Adipocyte (in vitro differentiated cells): ENCODE results near the gene STAG1.

Source experiments
- DNase-seq: peaks from one replicate; pipeline ENCODE4 v3.0.0-alpha.2; 2015; ENCODE audit warnings: low read depth
- H3K27me3 ChIP-seq: replicated peaks from 2 replicates; pipeline ENCODE4 v1.7.0; 2013; ENCODE audit warnings: mild to moderate bottlenecking, low read length, moderate library complexity; ENCODE audit not compliant: control insufficient read depth, insufficient read depth
- H3K36me3 ChIP-seq: 2 replicates; pipeline ENCODE4 v1.7.0; 2013; ENCODE audit warnings: low read length, mild to moderate bottlenecking, moderate library complexity; ENCODE audit not compliant: control insufficient read depth, insufficient read depth, severe bottlenecking
- H3K4me1 ChIP-seq: 2 replicates; pipeline ENCODE4 v1.7.0; 2013; ENCODE audit warnings: mild to moderate bottlenecking, low read length, moderate library complexity; ENCODE audit not compliant: control insufficient read depth, insufficient read depth
- H3K4me3 ChIP-seq: 2 replicates; pipeline ENCODE4 v1.7.0; 2013; ENCODE audit warnings: mild to moderate bottlenecking, low read length, moderate library complexity
- H3K9ac ChIP-seq: 2 replicates; pipeline ENCODE4 v1.7.0; 2013; ENCODE audit warnings: mild to moderate bottlenecking, low read length, moderate library complexity
- H3K9me3 ChIP-seq: 2 replicates; pipeline ENCODE4 v1.7.0; 2013; ENCODE audit warnings: mild to moderate bottlenecking, low read length, moderate library complexity; ENCODE audit not compliant: control insufficient read depth

Gene STAG1

DNA sequence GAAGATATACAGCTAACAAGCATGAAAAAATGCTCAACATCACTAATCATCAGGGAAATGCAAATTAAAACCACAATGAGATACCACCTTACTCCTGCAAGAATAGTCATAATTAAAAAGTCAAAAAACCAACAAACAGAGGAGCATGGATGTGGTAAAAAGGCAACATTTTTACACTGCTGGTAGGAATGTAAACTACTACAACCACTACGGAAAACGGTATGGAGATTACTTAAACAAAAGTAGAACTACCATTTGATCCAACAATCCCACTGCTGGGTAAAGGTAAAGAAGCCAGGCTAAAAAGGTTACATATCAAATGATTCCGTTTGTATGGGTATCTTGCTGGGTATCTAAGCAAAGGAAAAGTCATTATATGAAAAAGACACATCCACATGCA lies 53.8 kb downstream of the STAG1 start:
- Histone ChIP-seq H3K4me3 (no peak overlapping the region), H3K9ac (no peak overlapping the region), H3K27me3 (no peaks in the 10 kb centered on the region), H3K9me3 (no peaks in the 10 kb centered on the region), H3K36me3 (no peaks in the 10 kb centered on the region), H3K4me1 (peaks cover 17% of the 10 kb centered on the region)
- DNase-seq, result no peak

DNA sequence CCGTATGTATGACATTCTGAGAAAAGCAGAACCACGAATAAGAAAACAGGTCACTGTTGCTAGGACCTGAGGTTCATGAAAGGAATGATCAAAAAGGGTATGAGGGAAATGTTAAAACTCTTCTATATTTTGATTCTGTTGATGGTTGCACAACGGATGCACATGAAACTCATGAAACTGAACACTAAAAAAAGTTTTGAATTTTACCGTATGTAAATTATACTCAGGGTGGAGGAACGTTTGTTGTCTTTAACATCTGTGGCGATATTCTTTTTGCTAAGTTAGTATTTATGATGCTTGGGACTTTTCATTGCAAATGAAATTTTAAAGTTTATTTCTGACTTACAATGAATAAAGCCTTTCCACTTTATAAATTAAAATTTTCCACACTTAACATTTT lies 55.4 kb downstream of the STAG1 start:
- no peaks in the 10 kb centered on the region for H3K36me3 ChIP-seq
- peaks cover 21% of the 10 kb centered on the region for H3K4me1 ChIP-seq
- H3K4me3 ChIP-seq, result no peak overlapping the region
- H3K9ac ChIP-seq, result no peak overlapping the region
- no peaks in the 10 kb centered on the region for H3K27me3 ChIP-seq
- H3K9me3 ChIP-seq, result no peaks in the 10 kb centered on the region
- DNase-seq, result no peak

DNA sequence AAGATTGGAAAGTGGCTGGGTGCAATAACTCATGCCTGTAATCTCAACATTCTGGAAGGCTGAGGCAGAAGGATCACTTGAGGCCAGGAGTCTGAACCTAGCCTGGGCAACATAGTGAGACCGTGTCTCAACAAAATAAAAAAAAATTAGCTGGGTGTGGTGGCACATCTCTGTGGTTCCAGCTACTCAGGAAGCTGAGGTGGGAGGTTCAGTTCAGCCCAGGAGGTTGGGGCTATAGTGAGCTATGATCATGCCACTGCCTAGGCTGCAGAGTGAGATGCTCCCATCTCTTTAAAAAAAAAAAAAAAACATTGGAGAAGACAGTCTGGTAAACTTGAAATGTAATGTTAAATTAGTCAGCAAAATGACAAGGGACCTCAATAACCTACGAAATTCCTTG lies 57.9 kb downstream of the STAG1 start:
- H3K4me3 ChIP-seq, result no peak overlapping the region
- H3K4me1 ChIP-seq, result peaks cover 21% of the 10 kb centered on the region
- no peaks in the 10 kb centered on the region for H3K9me3 ChIP-seq
- no peak for DNase-seq
- no peaks in the 10 kb centered on the region for H3K36me3 ChIP-seq
- no peaks in the 10 kb centered on the region for H3K27me3 ChIP-seq
- no peak overlapping the region for H3K9ac ChIP-seq

DNA sequence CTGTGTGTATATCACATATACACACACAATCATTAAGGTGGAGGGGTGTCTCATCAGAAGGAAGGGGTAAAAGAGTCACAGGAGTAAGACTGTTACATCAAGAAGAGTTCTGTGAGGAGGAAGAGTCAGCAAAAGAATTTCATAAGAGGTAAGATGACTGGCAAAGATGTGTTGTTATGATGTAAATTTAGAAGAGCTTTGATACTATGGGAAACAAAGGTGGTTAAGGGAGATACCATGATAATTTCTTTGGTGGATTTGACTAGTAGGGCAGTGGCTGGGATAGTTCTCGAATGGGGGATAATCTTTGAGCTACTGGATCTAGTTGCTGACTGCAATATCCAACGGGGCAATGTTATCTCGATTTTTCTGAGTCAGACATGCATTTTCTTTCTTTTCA lies 61.6 kb downstream of the STAG1 start:
- H3K27me3 ChIP-seq, result no peaks in the 10 kb centered on the region
- no peak for DNase-seq

GRCh38 chr3:136685882-136686281 lies 66.3 kb downstream of the STAG1 start:
- H3K36me3 ChIP-seq, result no peaks in the 10 kb centered on the region
- no peaks in the 10 kb centered on the region for H3K9me3 ChIP-seq
- no peaks in the 10 kb centered on the region for H3K27me3 ChIP-seq
- H3K4me3 ChIP-seq, result no peak overlapping the region
- H3K9ac ChIP-seq, result no peak overlapping the region
- H3K4me1 ChIP-seq, result no peaks in the 10 kb centered on the region
- no peak for DNase-seq

More for the DNA sequence above, 61.6 kb downstream of the STAG1 start:
- Histone ChIP-seq H3K9me3 (no peaks in the 10 kb centered on the region), H3K36me3 (no peaks in the 10 kb centered on the region), H3K4me3 (no peak overlapping the region), H3K9ac (no peak overlapping the region), H3K4me1 (peaks cover 8% of the 10 kb centered on the region)

DNA sequence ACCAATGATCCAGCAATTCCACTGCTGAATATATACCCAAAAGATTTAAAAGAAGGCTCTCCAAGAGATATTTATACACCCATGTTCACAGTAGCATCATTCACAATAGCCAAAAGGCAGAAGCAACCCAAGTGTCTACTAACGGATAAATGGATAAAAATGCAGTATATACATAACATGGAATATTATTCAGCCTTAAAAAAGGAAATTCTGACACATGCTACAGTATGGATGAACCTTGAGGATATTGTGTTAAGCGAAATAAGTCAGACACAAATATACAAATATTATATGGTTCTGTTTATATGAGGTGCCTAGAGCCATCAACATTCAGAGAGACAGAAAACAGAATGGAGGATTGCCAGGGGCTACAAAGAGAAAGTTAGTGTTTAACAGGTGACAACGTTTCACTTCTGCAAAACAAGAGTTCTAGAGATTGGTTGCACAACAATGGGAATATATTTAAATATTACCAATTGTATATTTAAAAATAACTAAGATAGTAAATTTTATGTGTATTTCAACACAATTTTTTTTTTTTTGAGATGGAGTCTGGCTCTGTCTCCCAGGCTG lies 69.4 kb downstream of the STAG1 start:
- Histone ChIP-seq H3K9me3 (no peaks in the 10 kb centered on the region), H3K36me3 (no peaks in the 10 kb centered on the region), H3K9ac (no peak overlapping the region), H3K27me3 (no peaks in the 10 kb centered on the region), H3K4me3 (no peak overlapping the region), H3K4me1 (peaks cover 5% of the 10 kb centered on the region)
- no peak for DNase-seq

DNA sequence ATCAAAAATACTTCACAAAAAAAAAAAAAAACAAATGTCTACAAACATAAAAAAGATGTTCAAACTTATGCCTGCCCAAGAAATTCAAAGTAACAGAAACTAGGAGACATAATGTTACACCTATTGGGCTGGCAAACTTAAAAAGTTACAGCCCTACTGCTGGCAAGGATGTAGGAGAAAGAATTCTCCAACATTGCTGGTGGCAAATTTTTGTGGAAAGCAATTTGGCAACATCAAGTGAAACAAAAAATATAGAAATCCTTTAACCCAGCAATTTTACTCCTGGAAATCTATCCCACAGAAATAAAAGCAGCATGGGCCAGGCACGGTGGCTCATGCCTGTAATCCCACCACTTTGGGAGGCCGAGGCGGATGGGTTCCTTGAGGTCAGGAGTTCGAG lies 73.2 kb downstream of the STAG1 start:
- H3K4me3 ChIP-seq, result no peak overlapping the region
- H3K27me3 ChIP-seq, result no peaks in the 10 kb centered on the region
- H3K9ac ChIP-seq, result no peak overlapping the region
- peaks cover 5% of the 10 kb centered on the region for H3K4me1 ChIP-seq
- no peaks in the 10 kb centered on the region for H3K9me3 ChIP-seq
- DNase-seq, result peak; percentile 52
- no peaks in the 10 kb centered on the region for H3K36me3 ChIP-seq

GRCh38 chr3:136676009-136676408 lies 76.2 kb downstream of the STAG1 start:
- Histone ChIP-seq H3K9me3 (no peaks in the 10 kb centered on the region), H3K4me1 (peaks cover 5% of the 10 kb centered on the region), H3K27me3 (no peaks in the 10 kb centered on the region), H3K36me3 (no peaks in the 10 kb centered on the region), H3K9ac (no peak overlapping the region), H3K4me3 (no peak overlapping the region)
- DNase-seq, result no peak

GRCh38 chr3:136675150-136675858 lies 76.9 kb downstream of the STAG1 start:
- H3K9ac ChIP-seq, result no peak overlapping the region
- no peak for DNase-seq
- H3K27me3 ChIP-seq, result no peaks in the 10 kb centered on the region
- no peaks in the 10 kb centered on the region for H3K36me3 ChIP-seq
- no peak overlapping the region for H3K4me3 ChIP-seq
- H3K4me1 ChIP-seq, result peaks cover 5% of the 10 kb centered on the region
- H3K9me3 ChIP-seq, result no peaks in the 10 kb centered on the region

GRCh38 chr3:136672457-136672856 lies 79.7 kb downstream of the STAG1 start:
- DNase-seq, result no peak

DNA sequence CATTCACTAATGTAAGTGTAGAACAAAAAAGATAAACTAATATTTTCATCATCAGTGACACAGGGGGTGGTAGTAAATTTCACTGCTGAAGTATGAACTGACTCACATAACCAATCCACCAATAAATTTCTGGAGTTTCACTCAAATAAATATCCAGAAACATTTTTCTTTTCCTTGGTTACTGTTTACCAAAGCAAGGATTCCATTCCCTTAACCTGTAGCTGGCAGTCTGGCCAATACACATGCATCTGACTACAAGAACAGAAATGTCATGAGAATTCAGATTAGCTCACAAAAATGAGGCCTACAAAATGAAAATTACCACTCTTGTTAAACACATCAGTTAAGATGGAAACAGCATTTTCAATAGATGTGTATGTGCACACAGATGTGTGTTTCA lies 80.3 kb downstream of the STAG1 start:
- Histone ChIP-seq H3K4me3 (no peak overlapping the region), H3K9me3 (no peaks in the 10 kb centered on the region), H3K9ac (no peak overlapping the region), H3K36me3 (no peaks in the 10 kb centered on the region), H3K4me1 (no peaks in the 10 kb centered on the region), H3K27me3 (no peaks in the 10 kb centered on the region)
- peak; percentile 37 for DNase-seq

More at GRCh38 chr3:136672457-136672856, 79.7 kb downstream of the STAG1 start:
- Histone ChIP-seq H3K9me3 (no peaks in the 10 kb centered on the region), H3K36me3 (no peaks in the 10 kb centered on the region), H3K9ac (no peak overlapping the region), H3K27me3 (no peaks in the 10 kb centered on the region), H3K4me1 (no peaks in the 10 kb centered on the region), H3K4me3 (no peak overlapping the region)

GRCh38 chr3:136670166-136670565 lies 82.0 kb downstream of the STAG1 start:
- Histone ChIP-seq H3K4me3 (no peak overlapping the region), H3K9ac (no peak overlapping the region), H3K9me3 (no peaks in the 10 kb centered on the region), H3K27me3 (no peaks in the 10 kb centered on the region), H3K36me3 (no peaks in the 10 kb centered on the region), H3K4me1 (no peaks in the 10 kb centered on the region)
- DNase-seq, result no peak
